Psoas muscle (tissue), 8 donors: ENCODE data around the gene HAPLN3. TPM values are rescaled to one million over a fixed set of nuclear protein-coding genes. Genes with fewer than 3 reads are reported as not detected.

Experiments used
- ATAC-seq, 4 donors: fragments of 200-7000 bp; cut with Tn5 transposase; one replicate each; pipeline ENCODE4 v1.9.1; 2020; ENCODE audit warnings: moderate library complexity in 3 of 4, mild to moderate bottlenecking in 2 of 4
- DNase-seq, 2 donors: peaks; one replicate each; pipeline ENCODE4 v3.0.0-alpha.2; 2020
- H3K27ac ChIP-seq: fragments of 200-600 bp; one replicate; pipeline ENCODE4 v1.8.0; 2022
- H3K27me3 ChIP-seq, 3 donors: fragments of 200-600 bp in 1 of 3; one replicate each; pipeline versions ENCODE4 v1.6.1 to v1.8.0; 2013 to 2022; ENCODE audit warnings: low read length in 2 of 3, mild to moderate bottlenecking in 2 of 3, moderate library complexity in 1 of 3; ENCODE audit not compliant: insufficient read depth in 3 of 3
- H3K36me3 ChIP-seq, 2 donors: fragments of 200-600 bp in 1 of 2; one replicate each; pipeline versions ENCODE4 v1.6.1 to v1.8.0; 2013 to 2022; ENCODE audit warnings: low read depth in 1 of 2, mild to moderate bottlenecking in 1 of 2, moderate library complexity in 1 of 2; ENCODE audit not compliant: insufficient read depth in 1 of 2
- H3K4me1 ChIP-seq: fragments of 200-600 bp; one replicate; pipeline ENCODE4 v1.8.0; 2022
- H3K4me3 ChIP-seq: fragments of 200-600 bp; one replicate; pipeline ENCODE4 v1.8.0; 2022; ENCODE audit warnings: mild to moderate bottlenecking
- H3K9me3 ChIP-seq: fragments of 200-600 bp; one replicate; pipeline ENCODE4 v1.8.0; 2022
- CTCF ChIP-seq: fragments of 200-600 bp; IDR thresholded peaks from one replicate; pipeline ENCODE4 v1.8.0; 2022; ENCODE audit warnings: antibody characterized with exemption
- WGBS, 3 donors: extraction: QIAGEN DNeasy Blood & Tissue Kit; methylation state at CpG; one replicate each; pipeline versions ENCODE4 v1.1.6 to v1.1.7; 2013; 5-methylcytosine and 5-hydroxymethylcytosine counted together
- intact Hi-C, 2 donors: fragments of 100-400 bp; cut with DNase I; formaldehyde crosslinking; loops; one replicate each; pipeline versions ENCODE4 v1.11.0 to v1.14.2; 2022
- polyA plus RNA-seq, 3 donors: library from polyadenylated mRNA; stranded (reverse); fragments of 200-250 nt; gene quantifications; one replicate each; pipeline ENCODE4 v1.2.3, GENCODE V29; 2013
- total RNA-seq, 4 donors: library from RNA; stranded (reverse); fragmentation: NEBNext Ultra II Directional in 2 of 4; extraction: Animal tissue kit (Norgen Biotek cat#: 25700) in 2 of 4; gene quantifications; one replicate each; pipeline versions ENCODE4 v1.2.1 to v1.2.4, GENCODE V29; 2021 to 2023
- donor health status: healthy with polysubstance abuse.
- donor health status: DM: no; HTN: no; CAD: no; lungs with moderate emphysema.
- donor health status: Bipolar disorder and iron deficiency.
- donor health status: healthy.
- donor health status: DM: yes; HTN: yes; CAD: no.
- donor health status: DM: no; HTN: no; CAD: no.
- donor health status: DM: no; HTN: no; CAD: no.
- donor health status: DM: yes; HTN: yes; CAD: no.

Gene HAPLN3
- total and polyA plus RNA-seq, 7 donors, result 1.2 to 5.8 (median 3.9) TPM

GRCh38 chr15:88866295-88866881 is 29.0 kb downstream of the HAPLN3 start:
- DNase-seq (no peak), ATAC-seq (no peak)
- no peak overlapping the region for H3K4me3 ChIP-seq
- TF ChIP-seq CTCF, result no peak
- H3K9me3 ChIP-seq, result no peaks in the 10 kb centered on the region
- no peak overlapping the region for H3K27ac ChIP-seq
- no peaks in the 10 kb centered on the region for H3K27me3 ChIP-seq
- no peaks in the 10 kb centered on the region for H3K36me3 ChIP-seq
- 80 to 86% (median 85%) methylated on average over 10 of the region's 10 CpGs for WGBS, 3 donors
- no peaks in the 10 kb centered on the region for H3K4me1 ChIP-seq
- intact Hi-C loops, result no loop called here

- intact Hi-C loops, result no loop called here
These were observed 29.7 kb downstream of the HAPLN3 start for GRCh38 chr15:88865498-88866099.

GRCh38 chr15:88864861-88865497 is 30.4 kb downstream of the HAPLN3 start:
- WGBS, 3 donors, result 69 to 75% (median 70%) methylated on average over 4 of the region's 4 CpGs
- Histone ChIP-seq H3K27ac (no peak overlapping the region), H3K9me3 (no peaks in the 10 kb centered on the region), H3K4me1 (no peaks in the 10 kb centered on the region), H3K27me3 (peaks cover 0 to 3% (median 0%) of the 10 kb centered on the region in 3 donors), H3K36me3 (no peaks in the 10 kb centered on the region), H3K4me3 (no peak overlapping the region)
- ATAC-seq, result no peak
- no peak for DNase-seq
- intact Hi-C loops, result no loop called here
- no peak for TF ChIP-seq CTCF

More at GRCh38 chr15:88865498-88866099, 29.7 kb downstream of the HAPLN3 start:
- no peak for TF ChIP-seq CTCF
- Histone ChIP-seq H3K36me3 (no peaks in the 10 kb centered on the region), H3K4me1 (no peaks in the 10 kb centered on the region), H3K4me3 (no peak overlapping the region), H3K9me3 (no peaks in the 10 kb centered on the region), H3K27me3 (no peaks in the 10 kb centered on the region), H3K27ac (no peak overlapping the region)
- WGBS, 3 donors, result 71 to 75% (median 72%) methylated on average over 6 of the region's 6 CpGs
- ATAC-seq (no peak), DNase-seq (no peak)

- no peak for ATAC-seq
- intact Hi-C loops, result no loop called here
- WGBS, 3 donors, result 61 to 75% (median 70%) methylated on average over 1 of the region's 1 CpG
These were observed 31.9 kb downstream of the HAPLN3 start for GRCh38 chr15:88863412-88863811.

More at GRCh38 chr15:88863412-88863811, 31.9 kb downstream of the HAPLN3 start:
- no peaks in the 10 kb centered on the region for H3K4me1 ChIP-seq
- H3K36me3 ChIP-seq, result no peaks in the 10 kb centered on the region
- no peak overlapping the region for H3K4me3 ChIP-seq
- TF ChIP-seq CTCF, result no peak
- H3K9me3 ChIP-seq, result no peaks in the 10 kb centered on the region
- DNase-seq, result no peak
- H3K27ac ChIP-seq, result no peak overlapping the region
- H3K27me3 ChIP-seq, result peaks cover 0 to 3% (median 0%) of the 10 kb centered on the region in 3 donors
